GM19193 (cell line): ENCODE data around the gene IFNG-AS1.

Experiments used
- POLR2A ChIP-seq: IDR thresholded peaks from 4 replicates; pipeline ENCODE4 v1.6.1; 2011; ENCODE audit not compliant: insufficient read depth, insufficient read length; ENCODE audit errors: extremely low read depth

IFNG-AS1 gene

DNA sequence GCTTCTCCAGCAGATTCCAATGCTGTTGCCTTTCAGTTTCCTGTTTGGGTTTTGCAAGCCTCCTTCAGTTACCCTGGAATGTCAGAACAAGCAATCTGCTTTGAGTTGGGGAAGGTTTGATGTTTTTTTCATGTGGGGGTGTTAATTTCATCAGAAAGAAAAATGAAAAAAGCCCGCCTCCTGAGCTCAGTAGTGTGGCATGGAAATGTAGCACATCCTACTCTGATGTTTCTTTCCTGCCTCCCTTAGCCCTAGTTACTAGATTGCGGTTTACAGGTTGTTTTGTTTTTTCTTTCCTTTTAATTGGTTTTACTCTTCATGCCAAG lies 22.6 kb downstream of the IFNG-AS1 start:
- no peak for TF ChIP-seq POLR2A

GRCh38 chr12:68012712-68013111 lies 23.5 kb downstream of the IFNG-AS1 start:
- TF ChIP-seq POLR2A: no peak

DNA sequence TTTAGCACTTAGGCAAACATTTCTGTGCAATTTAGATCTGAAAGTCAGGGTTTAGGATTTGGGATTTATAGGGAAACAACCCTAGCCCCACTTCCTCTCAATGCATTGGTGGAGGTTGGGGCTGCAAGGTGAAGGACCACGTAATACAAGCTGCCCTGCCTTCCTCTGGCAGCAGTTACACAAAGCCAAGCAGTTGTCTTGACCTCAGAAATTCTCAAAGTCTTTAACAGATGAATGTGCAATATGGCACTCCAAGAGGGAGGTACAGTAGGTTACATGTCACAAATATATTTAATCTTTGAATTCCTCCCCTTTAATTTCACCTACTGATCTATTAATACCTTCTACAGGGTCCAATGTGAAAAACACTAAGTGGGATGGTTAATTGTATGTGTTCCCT lies 23.9 kb downstream of the IFNG-AS1 start:
- TF ChIP-seq POLR2A: no peak

GRCh38 chr12:68016136-68016535 lies 26.9 kb downstream of the IFNG-AS1 start:
- no peak for TF ChIP-seq POLR2A

- TF ChIP-seq POLR2A: no peak
Measured at GRCh38 chr12:68018315-68018714, 29.1 kb downstream of the IFNG-AS1 start.

GRCh38 chr12:68020049-68020448 lies 30.8 kb downstream of the IFNG-AS1 start:
- TF ChIP-seq POLR2A: no peak

GRCh38 chr12:68020699-68021098 lies 31.5 kb downstream of the IFNG-AS1 start:
- no peak for TF ChIP-seq POLR2A

GRCh38 chr12:68028647-68029046 lies 39.4 kb downstream of the IFNG-AS1 start:
- TF ChIP-seq POLR2A: no peak

DNA sequence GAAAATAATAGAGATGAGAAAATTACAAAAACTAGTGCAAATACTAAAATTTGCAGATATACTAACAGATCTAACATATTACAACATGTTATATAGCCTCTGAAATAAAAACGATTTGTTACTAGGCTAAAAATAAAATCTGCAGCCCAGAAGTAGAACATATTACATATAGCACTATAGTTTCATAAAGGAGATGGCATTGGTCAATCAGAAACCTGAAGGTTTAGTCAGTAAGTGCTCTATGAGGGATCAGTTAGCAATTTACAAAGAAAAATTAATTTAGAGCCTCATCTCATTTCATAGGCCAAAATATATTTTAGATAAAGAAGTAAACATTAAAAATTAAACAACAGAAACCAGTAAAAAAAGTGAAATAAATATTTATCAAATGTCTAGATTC lies 41.0 kb downstream of the IFNG-AS1 start:
- no peak for TF ChIP-seq POLR2A

- no peak for TF ChIP-seq POLR2A
Measured at GRCh38 chr12:68031174-68031573, 41.9 kb downstream of the IFNG-AS1 start.

GRCh38 chr12:68031881-68032739 lies 42.9 kb downstream of the IFNG-AS1 start:
- TF ChIP-seq POLR2A: no peak

- TF ChIP-seq POLR2A: no peak
Measured at GRCh38 chr12:68034567-68034966, 45.3 kb downstream of the IFNG-AS1 start.

DNA sequence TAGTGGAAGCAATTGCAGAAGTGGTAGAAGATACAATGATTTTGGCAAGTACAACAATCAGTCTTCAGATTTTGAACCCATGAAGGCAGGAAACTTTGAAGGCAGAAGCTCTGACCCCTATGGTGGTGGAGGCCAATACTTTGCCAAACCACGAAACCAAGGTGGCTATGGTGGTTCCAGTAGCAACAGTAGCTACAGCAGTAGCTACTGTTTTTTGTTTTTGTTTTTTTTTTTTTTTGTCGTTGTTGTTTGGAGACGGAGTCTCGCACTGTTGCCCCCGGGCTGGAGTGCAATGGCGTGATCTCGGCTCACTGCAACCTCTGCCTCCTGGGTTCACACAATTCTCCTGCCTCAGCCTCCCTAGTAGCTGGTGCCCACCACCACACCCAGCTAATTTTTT lies 47.4 kb downstream of the IFNG-AS1 start:
- TF ChIP-seq POLR2A: no peak

DNA sequence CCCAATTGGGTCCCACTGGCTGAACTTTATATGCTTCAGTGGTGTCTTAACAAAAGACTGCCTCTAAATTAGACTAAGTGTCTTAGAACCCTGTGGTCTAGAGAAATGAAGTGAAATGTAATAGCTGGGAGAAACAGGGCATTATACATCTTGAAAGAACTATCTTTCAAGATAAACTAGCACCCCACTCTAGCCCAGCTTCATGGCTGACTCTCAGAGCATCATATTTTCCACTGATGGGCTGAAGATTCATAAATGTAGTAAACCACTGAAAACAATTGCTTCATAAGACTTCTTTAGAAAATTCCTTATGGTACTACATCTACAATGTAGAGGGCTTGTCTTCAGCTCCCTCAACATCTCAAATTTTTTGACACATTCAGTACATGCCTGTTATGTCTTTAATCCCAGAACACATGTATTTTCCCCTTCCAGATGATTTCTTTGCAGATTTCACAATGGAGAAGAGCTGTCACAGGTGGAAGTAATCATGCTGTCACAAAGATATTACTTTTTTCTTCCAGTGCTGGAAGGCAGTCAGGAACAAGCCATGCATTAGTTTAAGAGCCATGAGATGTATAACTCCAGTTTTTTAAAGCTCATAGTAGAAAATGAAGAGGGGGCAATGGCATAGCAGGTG lies 48.5 kb downstream of the IFNG-AS1 start:
- no peak for TF ChIP-seq POLR2A

DNA sequence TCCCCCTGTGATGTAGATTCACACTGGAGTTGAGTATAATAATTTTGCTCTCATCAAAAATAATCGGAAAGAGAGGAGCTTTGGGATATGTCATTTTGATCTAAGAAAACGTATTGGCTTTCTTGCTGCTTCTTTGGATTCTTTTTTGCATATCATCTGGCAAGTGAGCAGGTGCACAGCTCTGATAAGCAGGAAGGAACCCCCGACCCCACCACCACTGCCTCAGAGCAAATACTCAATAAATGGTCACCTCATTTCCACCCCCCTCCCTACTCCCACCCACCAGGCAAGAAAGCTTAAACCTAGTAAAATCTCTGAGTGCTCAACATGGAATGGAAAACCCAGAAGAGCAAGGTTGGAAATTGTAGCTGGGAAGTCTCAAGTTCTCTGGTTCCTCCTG lies 49.4 kb downstream of the IFNG-AS1 start:
- TF ChIP-seq POLR2A: no peak

GRCh38 chr12:68040450-68041075 lies 51.3 kb downstream of the IFNG-AS1 start:
- TF ChIP-seq POLR2A: no peak
